Umbilical cord (tissue), 2 donors: ENCODE data around the gene GRIK2. TPM values are rescaled to one million over a fixed set of nuclear protein-coding genes. Genes with fewer than 3 reads are reported as not detected.
A peak's percentile ranks its signal among the peaks of the same experiment; 100 is the strongest.

Experiments used
- DNase-seq: peaks from one replicate; pipeline ENCODE4 v3.0.0-alpha.2; 2015; ENCODE audit warnings: low spot score
- total RNA-seq: library from RNA; depleted of rRNA; stranded (reverse); fragments of >200 nt; gene quantifications from one replicate; pipeline ENCODE4 v1.2.3, GENCODE V29; 2014; ENCODE audit warnings: low replicate concordance; ENCODE audit not compliant: insufficient read depth

Gene GRIK2
- total RNA-seq, 1 donor from 2014 or later, result 38.5 TPM

- no peak for DNase-seq
These were observed 385.7 kb downstream of the GRIK2 start for GRCh38 chr6:101779051-101779844.

GRCh38 chr6:101783287-101783686, 389.8 kb downstream of the GRIK2 start:
- DNase-seq, result no peak

GRCh38 chr6:101784094-101784493, 390.6 kb downstream of the GRIK2 start:
- no peak for DNase-seq

GRCh38 chr6:101799531-101799930, 406.0 kb downstream of the GRIK2 start:
- peak; percentile 33 for DNase-seq

GRCh38 chr6:101800598-101800997, 407.1 kb downstream of the GRIK2 start:
- no peak for DNase-seq

- DNase-seq, result peak; percentile 82
These were observed 409.6 kb downstream of the GRIK2 start for GRCh38 chr6:101803136-101803535.

GRCh38 chr6:101806241-101806640, 412.7 kb downstream of the GRIK2 start:
- no peak for DNase-seq

GRCh38 chr6:101811108-101811507, 417.6 kb downstream of the GRIK2 start:
- no peak for DNase-seq

GRCh38 chr6:101816716-101817115, 423.2 kb downstream of the GRIK2 start:
- no peak for DNase-seq

- DNase-seq, result no peak
These were observed 424.5 kb downstream of the GRIK2 start for GRCh38 chr6:101818051-101818450.

- peak; percentile 34 for DNase-seq
These were observed 431.2 kb downstream of the GRIK2 start for GRCh38 chr6:101824551-101825345.

- no peak for DNase-seq
These were observed 432.8 kb downstream of the GRIK2 start for GRCh38 chr6:101826269-101826668.

- peak; percentile 46 for DNase-seq
These were observed 433.2 kb downstream of the GRIK2 start for GRCh38 chr6:101826678-101827077.

GRCh38 chr6:101830501-101831031, 437.1 kb downstream of the GRIK2 start:
- DNase-seq, result no peak

GRCh38 chr6:101832371-101832770, 438.9 kb downstream of the GRIK2 start:
- no peak for DNase-seq

- no peak for DNase-seq
These were observed 446.6 kb downstream of the GRIK2 start for GRCh38 chr6:101840100-101840499.

- no peak for DNase-seq
These were observed 451.7 kb downstream of the GRIK2 start for GRCh38 chr6:101845172-101845571.

- DNase-seq, result no peak
These were observed 452.1 kb downstream of the GRIK2 start for GRCh38 chr6:101845621-101846020.

GRCh38 chr6:101847690-101848089, 454.2 kb downstream of the GRIK2 start:
- no peak for DNase-seq

GRCh38 chr6:101851911-101852310, 458.4 kb downstream of the GRIK2 start:
- no peak for DNase-seq

- DNase-seq, result no peak
These were observed 459.9 kb downstream of the GRIK2 start for GRCh38 chr6:101853231-101854085.

GRCh38 chr6:101876431-101876830, 482.9 kb downstream of the GRIK2 start:
- DNase-seq, result no peak
